Gastrocnemius medialis (tissue), 4 donors: ENCODE data around the gene PDIA5.

ENCODE experiments used
- CTCF ChIP-seq, 5 experiments: fragments of 450-650 bp in 3 of 5; fragments of 200-600 bp in 2 of 5; sonication (generic) in 2 of 5; IDR thresholded peaks in 4 of 5; conservative IDR thresholded peaks in 1 of 5; 1 replicate in 4 of 5; 2 replicates in 1 of 5; pipeline ENCODE4 v1.5.1; 2016 to 2019; ENCODE audit warnings: antibody characterized with exemption in 5 of 5, mild to moderate bottlenecking in 3 of 5, moderate library complexity in 3 of 5
- POLR2A ChIP-seq, 2 donors: fragments of 450-650 bp; IDR thresholded peaks; one replicate each; pipeline ENCODE4 v1.6.1; 2017; ENCODE audit warnings: antibody characterized with exemption in 2 of 2, mild to moderate bottlenecking in 2 of 2, moderate library complexity in 2 of 2

GRCh38 chr3:123122057-123122456, 55.2 kb downstream of the PDIA5 start:
- TF ChIP-seq POLR2A (IDR thresholded peaks at IDR 0.05) (no peak), CTCF (IDR thresholded peaks at IDR 0.05 in 4 of 5, conservative IDR thresholded peaks at IDR 0.05 in 1 of 5) (no peak)
